HG02981 (cell line): ENCODE data around the gene DERA.
"Not testable (repeated sequence)": the region's sequence is repeated elsewhere in the genome, so short reads cannot be mapped to it uniquely, and the experiment has no call there.

Source experiments
- ATAC-seq: cut with Tn5 transposase; IDR thresholded peaks from one replicate; pipeline ENCODE4 v1.9.1; 2021; ENCODE audit warnings: mild to moderate bottlenecking, moderate library complexity; ENCODE audit not compliant: unreplicated experiment

Gene DERA

DNA sequence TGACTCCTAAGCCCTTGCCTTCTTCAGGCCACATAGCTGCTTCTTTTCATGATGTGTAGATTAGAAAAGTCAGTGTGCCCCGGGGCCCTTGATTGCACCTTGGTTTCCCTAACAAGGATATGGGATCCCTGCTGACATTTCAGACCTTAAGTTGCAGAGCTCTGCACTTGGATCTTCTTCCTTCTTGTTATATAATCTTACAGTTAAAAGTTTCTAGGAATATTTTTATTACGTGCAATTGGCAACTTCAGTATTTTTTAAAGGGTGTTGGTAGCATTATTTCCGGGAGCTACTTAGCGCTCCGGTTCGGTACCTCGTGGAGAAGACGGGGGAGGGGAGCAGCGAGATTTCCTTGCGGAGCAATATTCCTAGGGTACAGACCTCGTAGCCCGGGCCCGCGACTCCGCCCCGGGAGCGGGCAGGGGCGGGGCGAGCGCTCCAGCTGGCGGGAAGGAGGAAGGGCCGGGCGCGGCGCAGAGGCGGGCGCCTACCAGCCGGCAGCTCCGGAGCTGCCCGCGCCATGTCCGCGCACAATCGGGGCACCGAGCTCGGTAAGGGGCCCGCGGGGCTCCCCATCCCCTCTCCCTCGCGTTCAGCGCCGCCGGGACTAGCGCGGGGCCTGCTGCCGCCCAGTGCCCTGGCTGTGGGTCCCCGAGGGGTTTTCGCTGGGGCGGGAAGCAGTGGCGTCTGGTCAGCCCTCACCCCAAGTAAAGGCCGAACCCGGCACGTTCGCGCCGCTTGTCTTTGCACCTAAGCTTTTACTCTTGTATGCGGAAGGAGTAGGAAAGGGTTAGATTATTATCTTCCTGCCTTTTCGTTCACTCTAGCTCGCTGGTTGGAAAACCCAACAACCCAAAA is at the start of gene DERA:
DERA (plus strand) TSS at position 469 of the 858 bp plus-strand sequence; CDS start at position 521, 52 bp downstream.
- peak; percentile 87 for ATAC-seq

DNA sequence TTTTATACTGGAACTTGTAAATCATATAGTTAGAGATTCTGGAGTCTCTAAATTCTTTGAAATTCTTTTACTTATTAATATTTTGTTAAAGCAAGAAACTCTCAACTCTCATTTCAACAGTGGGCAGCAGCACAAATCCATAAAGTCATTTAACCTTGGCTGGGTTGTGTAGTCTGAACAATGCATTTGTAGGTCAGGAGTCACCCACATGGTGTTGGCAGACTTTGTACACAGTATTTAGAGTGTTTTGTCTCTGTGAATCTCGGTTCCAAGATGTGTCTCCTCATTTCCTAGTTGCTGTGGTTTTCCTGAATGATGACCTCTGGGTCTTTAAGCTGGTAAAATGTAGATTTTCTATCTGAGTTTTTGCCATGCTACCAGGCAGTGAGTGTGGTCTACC is 49.7 kb upstream of the DERA start:
- no peak for ATAC-seq

DNA sequence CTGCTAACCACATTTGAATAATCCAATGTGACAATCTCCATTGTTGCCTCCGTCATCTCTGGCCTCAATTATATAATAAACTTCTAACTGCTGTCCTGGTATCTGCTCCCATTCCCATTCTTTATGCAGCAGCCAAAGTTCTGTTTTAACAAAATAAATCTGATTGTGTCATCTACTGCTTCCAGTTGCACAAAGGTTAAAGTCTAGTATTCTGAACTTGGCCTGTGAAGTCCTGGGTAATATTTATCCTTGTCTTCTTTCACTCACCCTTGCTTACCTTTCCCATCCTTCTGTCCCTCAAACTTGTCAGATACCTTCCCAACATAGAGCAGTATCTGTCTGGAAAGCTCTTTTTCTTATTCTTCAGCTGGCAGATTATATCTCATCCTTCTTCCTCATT is 48.3 kb upstream of the DERA start:
- ATAC-seq: no peak

DNA sequence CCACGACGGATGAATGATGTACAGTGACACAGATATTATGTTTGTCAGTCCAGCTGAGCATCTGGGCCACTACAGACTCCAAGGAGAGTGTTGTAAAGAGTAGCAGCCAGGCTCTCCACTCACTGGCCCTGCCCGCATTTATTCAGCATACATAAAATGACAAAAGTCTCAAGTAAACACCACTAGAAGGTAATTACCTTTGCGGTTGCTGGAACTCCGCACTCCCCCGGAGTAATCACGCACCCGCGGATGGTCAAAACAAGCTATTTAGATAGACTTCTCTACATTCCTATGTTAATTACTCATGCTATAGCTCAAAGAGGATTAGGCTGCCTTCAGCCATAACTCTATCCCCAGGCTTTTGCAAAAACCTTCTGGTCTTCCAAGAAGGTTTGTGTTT is 47.8 kb upstream of the DERA start:
- ATAC-seq: no peak

DNA sequence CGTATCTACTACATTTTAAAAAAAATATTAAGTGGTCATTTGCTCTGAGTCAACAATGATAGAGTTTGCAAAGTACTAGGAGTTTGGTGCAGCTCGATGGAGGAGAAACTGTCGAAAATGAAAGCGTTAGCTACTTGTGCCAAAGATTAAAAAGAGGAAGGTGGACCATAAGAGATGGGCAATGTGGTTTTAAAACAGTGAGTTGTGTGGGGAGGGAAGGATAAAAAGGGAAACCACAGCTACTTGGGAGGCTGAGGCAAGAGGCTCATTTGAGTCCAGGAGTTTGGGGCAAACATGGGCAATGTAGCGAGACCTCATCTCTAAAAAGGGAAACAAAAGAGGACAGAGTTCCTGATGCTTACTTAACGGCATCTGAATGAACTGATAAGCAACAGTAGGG is 47.1 kb upstream of the DERA start:
- ATAC-seq: peak; percentile 91

DNA sequence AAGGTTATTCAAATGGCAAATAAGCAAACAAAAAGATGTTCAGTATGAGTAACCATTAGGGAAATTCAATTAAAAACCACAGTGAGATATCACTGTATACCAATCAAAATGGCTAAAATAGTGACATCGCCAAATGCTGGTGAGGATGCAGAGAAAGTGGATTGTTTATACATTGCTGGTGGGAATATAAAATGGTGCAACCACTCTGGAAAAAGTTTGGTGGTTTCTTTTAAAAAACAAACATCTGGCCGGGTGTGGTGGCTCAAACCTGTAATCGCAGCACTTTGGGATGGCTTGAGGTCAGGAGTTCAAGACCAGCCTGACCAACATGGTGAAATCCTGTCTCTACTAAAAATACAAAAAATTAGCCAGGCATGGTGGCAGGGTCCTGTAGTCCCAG is 42.9 kb upstream of the DERA start:
- ATAC-seq: no peak

DNA sequence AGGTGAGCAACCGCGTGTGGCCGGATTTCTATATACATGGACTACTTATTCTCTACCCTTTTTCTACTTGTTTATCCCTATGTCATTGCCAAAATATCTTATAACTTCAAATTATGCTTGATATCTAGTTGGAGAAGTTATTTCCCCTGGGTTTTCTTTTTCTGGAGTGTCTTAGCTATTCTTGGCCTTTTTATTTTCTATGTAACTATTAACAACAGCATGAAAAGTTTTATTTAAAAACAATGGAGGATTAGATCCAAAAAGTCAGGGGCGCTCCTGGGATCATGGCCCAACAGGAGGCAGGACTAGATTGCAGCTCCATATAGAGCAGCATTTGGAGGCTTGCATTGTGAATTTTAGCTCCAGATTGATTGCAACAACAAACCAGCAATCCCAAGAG is 37.6 kb upstream of the DERA start:
- ATAC-seq: no peak

DNA sequence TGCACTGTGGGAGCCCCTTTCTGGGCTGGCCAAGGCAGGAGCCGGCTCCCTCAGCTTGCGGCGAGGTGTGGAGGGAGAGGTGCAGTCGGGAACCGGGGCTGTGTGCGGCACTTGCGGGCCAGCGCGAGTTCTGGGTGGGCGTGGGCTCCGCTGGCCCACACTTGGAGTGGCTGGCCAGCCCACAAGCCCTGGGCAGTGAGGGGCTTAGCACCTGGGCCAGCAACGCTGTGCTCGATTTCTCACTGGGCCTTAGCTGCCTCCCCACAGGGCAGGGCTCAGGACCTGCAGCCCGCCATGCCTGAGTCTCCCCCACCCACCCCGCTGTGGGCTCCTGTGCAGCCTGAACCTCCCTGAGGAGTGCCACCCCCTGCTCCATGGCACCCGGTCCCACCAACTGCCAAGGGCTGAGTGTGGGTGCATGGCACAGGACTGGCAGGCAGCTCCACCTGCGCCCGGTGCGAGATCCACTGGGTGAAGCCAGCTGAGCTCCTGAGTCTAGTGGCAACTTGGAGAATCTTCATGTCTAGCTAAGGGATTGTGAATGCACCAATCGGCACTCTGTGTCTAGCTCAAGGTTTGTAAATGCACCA is 36.5 kb upstream of the DERA start:
- ATAC-seq: not testable (repeated sequence)

DNA sequence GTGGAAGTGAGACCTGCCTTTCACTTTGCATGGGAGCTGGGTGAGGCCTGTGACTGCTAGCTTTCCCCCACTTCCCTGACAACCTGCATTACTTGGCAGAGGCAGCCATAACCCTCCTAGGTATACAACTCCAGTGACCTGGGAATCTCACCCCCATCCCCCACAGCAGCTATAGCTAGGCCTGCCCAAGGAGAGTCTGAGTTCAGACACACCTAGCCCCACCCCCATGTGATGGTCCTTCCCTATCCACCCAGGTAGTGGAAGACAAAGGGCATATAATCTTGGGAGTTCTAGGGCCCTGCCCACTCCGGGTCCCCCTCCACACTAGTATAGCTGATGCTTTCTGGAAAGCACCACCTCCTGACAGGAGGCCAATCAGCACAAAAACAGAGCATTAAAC is 35.3 kb upstream of the DERA start:
- no peak for ATAC-seq

DNA sequence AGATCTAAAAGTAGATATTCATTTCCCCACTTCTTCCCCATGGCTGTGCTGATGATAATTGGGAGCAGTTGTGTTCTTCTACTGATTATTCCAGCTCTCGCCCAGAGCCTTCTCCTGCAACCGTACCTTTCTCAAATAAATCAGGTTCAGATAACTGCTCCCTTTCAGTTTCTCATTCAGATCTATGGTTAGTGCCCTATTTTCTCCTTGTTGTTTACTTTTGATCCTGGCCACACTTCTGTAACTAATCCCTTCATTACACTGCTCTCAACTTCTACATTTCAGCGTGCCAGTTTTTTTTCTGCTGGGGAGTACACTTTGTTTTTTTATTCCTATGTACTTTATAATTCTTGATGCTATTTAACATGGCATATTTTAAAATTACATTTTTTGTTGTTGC is 31.7 kb upstream of the DERA start:
- no peak for ATAC-seq

DNA sequence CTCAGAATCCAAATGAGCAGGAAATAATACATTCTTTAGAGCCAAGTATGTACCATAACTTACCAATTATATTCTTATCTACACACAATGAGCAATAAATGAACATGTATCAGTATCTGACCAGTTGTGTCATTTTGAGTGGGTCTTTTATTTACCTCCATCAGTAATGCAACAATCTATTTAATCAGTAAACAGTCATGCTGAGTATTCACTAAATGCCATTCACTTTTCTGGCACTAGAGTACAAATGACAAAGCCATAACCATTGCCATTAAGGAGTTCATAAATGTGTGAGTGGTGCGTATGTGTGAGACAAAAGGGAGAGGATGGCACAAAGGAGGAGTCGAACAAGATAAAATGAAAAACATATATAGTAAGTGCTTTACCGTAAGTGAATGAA is 30.4 kb upstream of the DERA start:
- no peak for ATAC-seq

DNA sequence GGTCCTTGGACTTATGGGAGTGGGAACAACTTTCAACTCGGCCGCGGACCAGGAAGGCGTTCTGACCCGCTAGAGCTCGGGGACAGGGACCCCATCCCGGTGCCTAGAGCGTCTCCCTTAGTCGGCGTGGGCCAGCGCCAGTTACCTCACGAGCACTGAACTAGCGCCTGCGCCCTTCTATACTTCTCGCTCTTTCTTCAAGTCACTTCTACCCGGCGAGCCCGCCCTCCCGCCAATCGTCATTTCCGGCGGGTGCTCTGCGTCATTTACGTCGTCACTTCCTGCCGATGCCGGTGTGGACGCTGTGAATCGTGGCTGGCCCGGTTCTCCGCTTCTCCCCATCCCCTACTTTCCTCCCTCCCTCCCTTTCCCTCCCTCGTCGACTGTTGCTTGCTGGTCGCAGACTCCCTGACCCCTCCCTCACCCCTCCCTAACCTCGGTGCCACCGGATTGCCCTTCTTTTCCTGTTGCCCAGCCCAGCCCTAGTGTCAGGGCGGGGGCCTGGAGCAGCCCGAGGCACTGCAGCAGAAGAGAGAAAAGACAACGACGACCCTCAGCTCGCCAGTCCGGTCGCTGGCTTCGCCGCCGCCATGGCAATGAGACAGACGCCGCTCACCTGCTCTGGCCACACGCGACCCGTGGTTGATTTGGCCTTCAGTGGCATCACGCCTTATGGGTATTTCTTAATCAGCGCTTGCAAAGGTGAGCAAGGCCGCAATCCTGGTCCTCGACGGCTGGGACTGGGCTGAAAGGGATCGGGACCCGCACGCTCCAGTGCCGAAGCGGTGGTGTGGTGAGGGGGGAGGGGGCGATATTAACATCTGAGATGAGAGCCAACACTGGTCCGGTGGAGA is 28.8 kb upstream of the DERA start, which contains the start of gene STRAP:
STRAP (plus strand) TSS at position 270 of the 854 bp plus-strand sequence; CDS start at position 591, 321 bp downstream.
- ATAC-seq: peak; percentile 96

DNA sequence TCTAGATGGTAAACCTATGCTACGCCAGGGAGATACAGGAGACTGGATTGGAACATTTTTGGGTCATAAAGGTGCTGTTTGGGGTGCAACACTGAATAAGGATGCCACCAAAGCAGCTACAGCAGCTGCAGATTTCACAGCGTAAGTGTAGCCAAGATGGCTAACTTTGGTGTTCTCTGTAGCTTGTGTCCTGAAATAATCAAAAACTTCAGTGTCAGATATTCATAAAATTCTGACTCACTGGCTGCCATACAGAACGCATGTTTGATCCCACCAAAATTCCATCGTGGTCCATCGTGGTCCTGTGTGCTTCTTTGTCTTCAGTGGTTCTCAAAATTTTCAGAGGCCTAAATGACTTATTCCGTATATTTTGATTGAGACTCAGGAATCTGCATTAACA is 27.6 kb upstream of the DERA start:
- ATAC-seq: no peak

DNA sequence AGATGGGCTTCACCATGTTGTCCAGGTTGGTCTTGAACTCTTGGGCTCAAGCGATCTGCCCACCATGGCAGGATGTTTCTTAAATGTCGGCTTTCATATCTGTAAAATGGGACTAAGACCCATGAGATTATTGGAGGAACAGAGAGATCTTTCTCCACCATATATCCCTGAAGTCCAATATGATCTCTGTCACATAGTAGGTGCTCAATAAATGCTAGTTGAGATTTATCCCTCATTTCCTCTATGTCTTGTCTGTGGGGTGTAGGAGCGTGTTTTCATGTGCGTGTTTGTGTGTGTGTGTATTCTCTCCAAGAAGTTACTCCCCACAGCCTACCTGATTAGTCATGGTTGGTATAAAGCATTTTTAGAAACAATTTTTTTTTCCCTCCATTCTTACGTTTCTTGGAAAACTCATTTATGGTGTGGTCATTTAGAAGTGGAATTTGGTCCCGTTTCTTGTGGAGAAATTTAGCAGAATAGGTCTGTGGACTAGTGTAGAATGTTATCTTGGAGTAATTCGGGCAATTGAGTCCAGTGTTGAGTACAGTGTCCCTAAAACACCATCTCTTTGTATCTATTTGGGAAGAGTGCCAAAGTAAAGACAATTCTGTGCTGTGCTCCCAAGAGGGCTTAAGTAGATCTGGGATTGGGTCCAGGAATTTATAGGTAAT is 24.6 kb upstream of the DERA start:
- no peak for ATAC-seq

DNA sequence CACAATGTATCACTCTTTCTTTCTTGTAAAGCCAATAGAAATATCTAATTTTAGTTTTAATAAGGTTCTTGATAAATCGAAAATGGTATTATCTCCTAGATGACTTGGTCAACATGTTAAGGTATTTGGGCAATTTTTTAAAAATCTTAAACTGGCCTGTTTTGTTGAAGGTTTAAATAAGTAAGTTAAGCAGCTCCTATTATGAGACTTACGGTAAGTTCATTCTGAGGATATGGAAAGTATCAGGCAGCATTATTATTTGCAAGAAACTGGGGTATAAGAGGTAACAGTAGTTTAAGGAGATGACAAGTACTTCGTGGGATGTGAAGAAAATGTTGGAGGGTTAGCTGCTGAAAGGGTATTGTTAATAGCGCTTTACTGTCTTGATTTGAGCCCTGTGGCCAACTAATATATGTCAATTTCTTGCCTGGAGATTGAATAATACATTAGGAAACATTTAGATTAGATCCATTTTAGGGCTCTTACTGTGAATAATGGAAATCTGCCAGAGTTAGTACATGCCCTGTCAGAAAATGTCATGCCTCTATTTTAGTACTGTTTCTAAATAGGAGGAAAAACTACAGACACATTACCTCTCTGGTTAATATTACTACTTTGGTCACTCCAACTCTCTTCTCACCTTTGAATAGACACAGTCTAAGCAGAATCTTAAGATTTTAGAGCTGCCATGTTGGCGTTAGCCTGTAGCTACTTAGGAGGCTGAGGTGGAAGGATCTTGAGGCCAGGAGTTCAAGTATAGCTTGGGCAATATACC is 23.9 kb upstream of the DERA start:
- no peak for ATAC-seq

DNA sequence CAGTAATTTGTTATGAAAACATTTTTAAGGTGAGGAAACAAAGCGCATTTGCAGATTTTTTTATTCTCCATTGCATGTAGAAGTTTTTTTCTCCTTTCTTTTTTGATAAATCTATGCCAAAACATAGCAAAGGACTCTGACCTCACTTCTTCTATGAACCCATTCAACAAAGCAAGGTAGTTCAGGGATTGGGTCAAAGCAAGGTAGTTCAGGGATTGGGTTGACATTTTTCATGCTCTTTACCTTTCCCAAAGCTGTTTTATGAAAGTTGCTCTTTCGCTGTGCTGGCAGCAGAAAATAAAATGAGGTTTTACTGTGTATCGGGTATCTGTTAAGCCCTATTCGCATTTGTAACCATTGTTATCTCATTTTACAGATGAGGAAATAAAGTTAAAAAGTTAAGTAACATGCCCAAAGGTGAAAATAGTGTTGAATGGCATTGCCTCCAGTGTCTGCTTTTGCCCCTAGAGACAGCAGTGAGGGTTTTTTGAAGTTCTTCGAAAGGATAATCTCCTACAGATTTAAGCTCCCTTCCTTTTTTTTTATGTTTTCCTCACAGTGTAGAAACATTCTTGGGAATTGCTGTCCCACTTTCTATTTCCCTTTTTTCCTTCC is 18.4 kb upstream of the DERA start:
- no peak for ATAC-seq

DNA sequence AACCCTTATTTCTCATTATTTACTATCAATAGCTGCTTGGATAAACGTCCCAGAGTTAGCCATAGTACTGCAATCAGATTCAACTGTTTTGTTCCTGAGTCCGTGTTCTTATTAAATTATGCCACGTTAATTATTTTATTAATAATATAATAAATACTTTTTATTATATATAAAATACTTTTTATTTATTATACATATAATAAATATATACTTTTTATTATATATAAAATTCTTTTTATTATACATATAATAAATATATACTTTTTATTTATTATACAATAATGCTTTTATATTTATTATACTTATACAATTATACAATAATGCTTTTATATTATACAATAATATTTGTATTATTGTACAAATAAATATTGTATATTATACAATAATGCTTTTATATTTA is 17.9 kb upstream of the DERA start:
- no peak for ATAC-seq

DNA sequence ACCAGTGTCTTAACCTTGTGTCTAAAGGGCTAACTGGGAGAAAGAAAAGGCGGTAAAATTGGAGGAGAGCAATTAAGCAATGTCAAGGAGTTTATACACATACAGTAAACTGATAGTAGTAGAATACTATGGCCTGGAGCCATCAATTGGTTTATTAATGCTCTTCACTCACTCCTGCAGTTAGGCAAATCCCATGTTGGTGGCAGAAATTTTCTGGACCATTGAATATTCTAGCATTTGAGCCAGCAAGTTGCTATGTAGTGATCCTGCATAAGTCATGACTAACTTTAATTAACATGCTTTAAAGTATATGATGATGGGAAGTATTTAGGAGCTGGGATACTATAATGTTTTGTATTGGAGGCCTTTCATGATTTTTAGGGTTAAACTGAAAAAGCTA is 14.3 kb upstream of the DERA start:
- no peak for ATAC-seq

DNA sequence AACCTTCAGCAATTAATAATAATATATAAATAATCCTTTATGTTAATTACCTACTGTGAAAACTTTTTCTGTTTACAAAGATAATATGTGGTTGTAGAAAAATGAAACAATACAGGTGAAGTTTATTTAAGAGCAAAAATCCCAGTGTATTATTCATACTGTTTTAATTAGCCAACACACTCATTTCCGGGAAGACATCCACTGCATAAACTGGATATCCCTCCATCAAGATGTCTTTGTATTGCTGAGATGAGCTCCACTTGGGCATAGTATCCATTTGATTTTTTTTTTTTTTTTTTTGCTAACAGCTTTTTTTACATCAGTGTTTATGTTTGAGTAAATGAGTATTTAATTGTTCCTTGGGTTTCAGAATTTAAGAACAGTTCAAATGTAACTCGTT is 13.7 kb upstream of the DERA start:
- no peak for ATAC-seq
